ENCODE results near the gene RAB36. TPM values are rescaled to one million over a fixed set of nuclear protein-coding genes. Genes with fewer than 3 reads are reported as not detected.

Gene RAB36
- total and polyA plus RNA-seq, 9 of the 15 experiments (the other 6 are each of a cell fraction or from before 2014, with no cell fraction given): 0.04 to 0.50 (median 0.08) TPM; not detected in 3

DNA sequence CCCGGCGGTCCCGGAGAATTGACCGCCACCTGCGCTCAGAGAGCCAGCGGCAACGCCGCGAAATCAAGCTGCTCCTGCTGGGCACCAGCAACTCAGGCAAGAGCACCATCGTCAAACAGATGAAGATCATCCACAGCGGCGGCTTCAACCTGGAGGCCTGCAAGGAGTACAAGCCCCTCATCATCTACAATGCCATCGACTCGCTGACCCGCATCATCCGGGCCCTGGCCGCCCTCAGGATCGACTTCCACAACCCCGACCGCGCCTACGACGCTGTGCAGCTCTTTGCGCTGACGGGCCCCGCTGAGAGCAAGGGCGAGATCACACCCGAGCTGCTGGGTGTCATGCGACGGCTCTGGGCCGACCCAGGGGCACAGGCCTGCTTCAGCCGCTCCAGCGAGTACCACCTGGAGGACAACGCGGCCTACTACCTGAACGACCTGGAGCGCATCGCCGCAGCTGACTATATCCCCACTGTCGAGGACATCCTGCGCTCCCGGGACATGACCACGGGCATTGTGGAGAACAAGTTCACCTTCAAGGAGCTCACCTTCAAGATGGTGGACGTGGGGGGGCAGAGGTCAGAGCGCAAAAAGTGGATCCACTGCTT is 49.4 kb upstream of the RAB36 start (continued):
- TF ChIP-seq, protein P1, sequence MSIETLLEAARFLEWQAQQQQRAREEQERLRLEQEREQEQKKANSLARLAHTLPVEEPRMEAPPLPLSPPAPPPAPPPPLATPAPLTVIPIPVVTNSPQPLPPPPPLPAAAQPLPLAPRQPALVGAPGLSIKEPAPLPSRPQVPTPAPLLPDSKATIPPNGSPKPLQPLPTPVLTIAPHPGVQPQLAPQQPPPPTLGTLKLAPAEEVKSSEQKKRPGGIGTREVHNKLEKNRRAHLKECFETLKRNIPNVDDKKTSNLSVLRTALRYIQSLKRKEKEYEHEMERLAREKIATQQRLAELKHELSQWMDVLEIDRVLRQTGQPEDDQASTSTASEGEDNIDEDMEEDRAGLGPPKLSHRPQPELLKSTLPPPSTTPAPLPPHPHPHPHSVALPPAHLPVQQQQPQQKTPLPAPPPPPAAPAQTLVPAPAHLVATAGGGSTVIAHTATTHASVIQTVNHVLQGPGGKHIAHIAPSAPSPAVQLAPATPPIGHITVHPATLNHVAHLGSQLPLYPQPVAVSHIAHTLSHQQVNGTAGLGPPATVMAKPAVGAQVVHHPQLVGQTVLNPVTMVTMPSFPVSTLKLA (conservative IDR thresholded peaks at IDR 0.05): no peak
- TF ChIP-seq BMI1 (IDR thresholded peaks at IDR 0.05; ENCODE audit: low read length) (no peak), MAFF (IDR thresholded peaks at IDR 0.05; ENCODE audit: low read length) (no peak), RBBP5 (IDR thresholded peaks at IDR 0.05; ENCODE audit: borderline replicate concordance, insufficient read depth, low read length, poor library complexity, severe bottlenecking) (no peak), BRCA1 (IDR thresholded peaks at IDR 0.05) (no peak), BRCA1 (CRISPR knock-in tag; IDR thresholded peaks at IDR 0.05) (no peak), PTTG1 (tag; IDR thresholded peaks at IDR 0.05; ENCODE audit: low read depth) (no peak), ZFP30 (CRISPR knock-in tag; IDR thresholded peaks at IDR 0.05; ENCODE audit: borderline replicate concordance) (no peak), CC2D1A (IDR thresholded peaks at IDR 0.05) (no peak), CSDE1 (IDR thresholded peaks at IDR 0.05) (no peak), NUFIP1 (IDR thresholded peaks at IDR 0.05; ENCODE audit: partially characterized antibody) (no peak), XRCC4 (IDR thresholded peaks at IDR 0.05; ENCODE audit: extremely low read depth, insufficient read depth, insufficient read length) (no peak), ZFPM2 (CRISPR knock-in tag; IDR thresholded peaks at IDR 0.05) (no peak), HDGF (IDR thresholded peaks at IDR 0.05) (no peak), ZNF23 (CRISPR knock-in tag; IDR thresholded peaks at IDR 0.05) (no peak), MCM5 (IDR thresholded peaks at IDR 0.05; ENCODE audit: low read depth) (0 out of 2 replicates have a peak, but pooled peaks have one; percentile 65), KDM2B (CRISPR knock-in tag; IDR thresholded peaks at IDR 0.05) (0 out of 2 replicates have a peak, but pooled peaks have one; percentile 26), RB1 (IDR thresholded peaks at IDR 0.05; ENCODE audit: low read depth) (no peak), ZNF253 (CRISPR knock-in tag; conservative IDR thresholded peaks at IDR 0.05) (no peak), ILF3 (IDR thresholded peaks at IDR 0.05; ENCODE audit: borderline replicate concordance) (no peak), BCOR (IDR thresholded peaks at IDR 0.05) (no peak), BHLHE40 (IDR thresholded peaks at IDR 0.05; ENCODE audit: low read length) (peak; percentile 43; the same call in 1 of the 2 replicates), NEUROD1 (IDR thresholded peaks at IDR 0.05; ENCODE audit: borderline replicate concordance, low read depth, low read length, partially characterized antibody) (no peak)
- TF ChIP-seq, protein P2, sequence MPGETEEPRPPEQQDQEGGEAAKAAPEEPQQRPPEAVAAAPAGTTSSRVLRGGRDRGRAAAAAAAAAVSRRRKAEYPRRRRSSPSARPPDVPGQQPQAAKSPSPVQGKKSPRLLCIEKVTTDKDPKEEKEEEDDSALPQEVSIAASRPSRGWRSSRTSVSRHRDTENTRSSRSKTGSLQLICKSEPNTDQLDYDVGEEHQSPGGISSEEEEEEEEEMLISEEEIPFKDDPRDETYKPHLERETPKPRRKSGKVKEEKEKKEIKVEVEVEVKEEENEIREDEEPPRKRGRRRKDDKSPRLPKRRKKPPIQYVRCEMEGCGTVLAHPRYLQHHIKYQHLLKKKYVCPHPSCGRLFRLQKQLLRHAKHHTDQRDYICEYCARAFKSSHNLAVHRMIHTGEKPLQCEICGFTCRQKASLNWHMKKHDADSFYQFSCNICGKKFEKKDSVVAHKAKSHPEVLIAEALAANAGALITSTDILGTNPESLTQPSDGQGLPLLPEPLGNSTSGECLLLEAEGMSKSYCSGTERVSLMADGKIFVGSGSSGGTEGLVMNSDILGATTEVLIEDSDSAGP (CRISPR knock-in tag; IDR thresholded peaks at IDR 0.05): no peak
- TF ChIP-seq, protein P3, sequence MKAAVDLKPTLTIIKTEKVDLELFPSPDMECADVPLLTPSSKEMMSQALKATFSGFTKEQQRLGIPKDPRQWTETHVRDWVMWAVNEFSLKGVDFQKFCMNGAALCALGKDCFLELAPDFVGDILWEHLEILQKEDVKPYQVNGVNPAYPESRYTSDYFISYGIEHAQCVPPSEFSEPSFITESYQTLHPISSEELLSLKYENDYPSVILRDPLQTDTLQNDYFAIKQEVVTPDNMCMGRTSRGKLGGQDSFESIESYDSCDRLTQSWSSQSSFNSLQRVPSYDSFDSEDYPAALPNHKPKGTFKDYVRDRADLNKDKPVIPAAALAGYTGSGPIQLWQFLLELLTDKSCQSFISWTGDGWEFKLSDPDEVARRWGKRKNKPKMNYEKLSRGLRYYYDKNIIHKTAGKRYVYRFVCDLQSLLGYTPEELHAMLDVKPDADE (conservative IDR thresholded peaks at IDR 0.05; ENCODE audit: control insufficient read depth, low read depth, low read length): 0 out of 2 replicates have a peak, but pooled peaks have one; percentile 23
- TF ChIP-seq, protein P4, sequence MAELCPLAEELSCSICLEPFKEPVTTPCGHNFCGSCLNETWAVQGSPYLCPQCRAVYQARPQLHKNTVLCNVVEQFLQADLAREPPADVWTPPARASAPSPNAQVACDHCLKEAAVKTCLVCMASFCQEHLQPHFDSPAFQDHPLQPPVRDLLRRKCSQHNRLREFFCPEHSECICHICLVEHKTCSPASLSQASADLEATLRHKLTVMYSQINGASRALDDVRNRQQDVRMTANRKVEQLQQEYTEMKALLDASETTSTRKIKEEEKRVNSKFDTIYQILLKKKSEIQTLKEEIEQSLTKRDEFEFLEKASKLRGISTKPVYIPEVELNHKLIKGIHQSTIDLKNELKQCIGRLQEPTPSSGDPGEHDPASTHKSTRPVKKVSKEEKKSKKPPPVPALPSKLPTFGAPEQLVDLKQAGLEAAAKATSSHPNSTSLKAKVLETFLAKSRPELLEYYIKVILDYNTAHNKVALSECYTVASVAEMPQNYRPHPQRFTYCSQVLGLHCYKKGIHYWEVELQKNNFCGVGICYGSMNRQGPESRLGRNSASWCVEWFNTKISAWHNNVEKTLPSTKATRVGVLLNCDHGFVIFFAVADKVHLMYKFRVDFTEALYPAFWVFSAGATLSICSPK (IDR thresholded peaks at IDR 0.05; ENCODE audit: borderline replicate concordance): no peak

Data from K562 (cell line).